Natural killer cell (primary cell): Measurements from ENCODE around the gene LYST. TPM values are rescaled to one million over a fixed set of nuclear protein-coding genes. Genes with fewer than 3 reads are reported as not detected.
"Not testable (repeated sequence)": the region's sequence is repeated elsewhere in the genome, so short reads cannot be mapped to it uniquely, and the experiment has no call there.

Experiments used
- ATAC-seq, 3 donors: fragments of 150-1000 bp in 2 of 3; fragments of 200-7000 bp in 1 of 3; cut with Tn5 transposase; 1 replicate in 1 of 3; 2 replicates in 2 of 3; pipeline ENCODE4 v1.10.0; 2021; ENCODE audit warnings: mild to moderate bottlenecking in 2 of 3, moderate library complexity in 2 of 3
- DNase-seq, 2 donors: peaks; one replicate each; pipeline versions ENCODE4 v3.0.0 to v3.0.0-alpha.2; 2013 to 2021; ENCODE audit warnings: mixed read lengths in 1 of 2
- H3K27ac ChIP-seq: one replicate; pipeline ENCODE4 v1.5.1; 2013; ENCODE audit warnings: mild to moderate bottlenecking, low read length
- H3K27me3 ChIP-seq: one replicate; pipeline ENCODE4 v1.6.1; 2013; ENCODE audit warnings: low read length; ENCODE audit not compliant: control insufficient read depth, insufficient read depth
- H3K36me3 ChIP-seq: one replicate; pipeline ENCODE4 v1.6.1; 2013; ENCODE audit warnings: low read length; ENCODE audit not compliant: control insufficient read depth, insufficient read depth
- H3K4me1 ChIP-seq: one replicate; pipeline ENCODE4 v1.6.1; 2013; ENCODE audit warnings: low read length; ENCODE audit not compliant: control insufficient read depth, insufficient read depth
- H3K4me3 ChIP-seq: one replicate; pipeline ENCODE4 v1.5.1; 2013; ENCODE audit warnings: low read length
- H3K9me3 ChIP-seq: one replicate; pipeline ENCODE4 v1.6.1; 2013; ENCODE audit warnings: low read length; ENCODE audit not compliant: control insufficient read depth, insufficient read depth
- H3K27ac Mint-ChIP-seq, 2 donors: one replicate each; pipeline ENCODE4 v1.8.0; 2022; ENCODE audit warnings: mild to moderate bottlenecking in 2 of 2, mixed read lengths in 2 of 2, moderate library complexity in 1 of 2
- H3K27me3 Mint-ChIP-seq, 2 donors: one replicate each; pipeline ENCODE4 v1.8.0; 2022; ENCODE audit warnings: low read depth in 2 of 2, mixed read lengths in 2 of 2
- H3K36me3 Mint-ChIP-seq: one replicate; pipeline ENCODE4 v1.8.0; 2022; ENCODE audit warnings: mixed read lengths
- H3K4me1 Mint-ChIP-seq, 2 donors: one replicate each; pipeline ENCODE4 v1.8.0; 2022; ENCODE audit warnings: mixed read lengths in 2 of 2
- H3K4me3 Mint-ChIP-seq: one replicate; pipeline ENCODE4 v1.8.0; 2022; ENCODE audit warnings: mild to moderate bottlenecking, moderate library complexity, mixed read lengths
- H3K9me3 Mint-ChIP-seq, 2 donors: one replicate each; pipeline ENCODE4 v1.8.0; 2022; ENCODE audit warnings: mixed read lengths in 2 of 2
- CTCF ChIP-seq: fragments of 200-600 bp; IDR thresholded peaks from one replicate; pipeline ENCODE4 v1.8.0; 2022; ENCODE audit warnings: antibody characterized with exemption
- WGBS: methylation state at CpG from one replicate; pipeline ENCODE4 v1.1.7; 2013; ENCODE audit warnings: missing lambda C conversion rate; ENCODE audit not compliant: insufficient coverage; 5-methylcytosine and 5-hydroxymethylcytosine counted together
- intact Hi-C: fragments of 100-400 bp; cut with micrococcal nuclease; formaldehyde crosslinking; loops from one replicate; pipeline ENCODE4 v1.14.2; 2022
- total RNA-seq, 4 donors: library from RNA; stranded (reverse); fragments of 120-200 nt in 1 of 4; gene quantifications; one replicate each; pipeline versions ENCODE4 v1.2.3 to v1.2.4, GENCODE V29; 2013 to 2022

LYST gene
- total RNA-seq, 3 donors from 2014 or later (not counting 1 experiment from before 2014, with no cell fraction given), result 89.9 to 115 (median 93.6) TPM

- no peak for DNase-seq
- no peak for TF ChIP-seq CTCF
- H3K27ac Mint-ChIP-seq, result peak overlapping the region in 1 of 2 donors; percentile 60
- H3K27me3 Mint-ChIP-seq, result no peaks in the 10 kb centered on the region
- H3K4me1 Mint-ChIP-seq, result peaks cover 64 to 73% of the 10 kb centered on the region in 2 donors
- 69% methylated on average over 3 of the region's 3 CpGs for WGBS
- no peaks in the 10 kb centered on the region for H3K36me3 Mint-ChIP-seq
- no peak overlapping the region for H3K4me3 Mint-ChIP-seq
- ATAC-seq, result no peak
- no peak overlapping the region for H3K4me3 ChIP-seq
- no peak overlapping the region for H3K27ac ChIP-seq
- intact Hi-C loops, result no loop called here
- H3K36me3 ChIP-seq, result peaks cover under 1% of the 10 kb centered on the region
- H3K4me1 ChIP-seq, result peaks cover 16% of the 10 kb centered on the region
- no peaks in the 10 kb centered on the region for H3K9me3 Mint-ChIP-seq
- no peaks in the 10 kb centered on the region for H3K9me3 ChIP-seq
- H3K27me3 ChIP-seq, result no peaks in the 10 kb centered on the region
Measured at GRCh38 chr1:235852887-235853286, 13.8 kb downstream of the LYST start.

GRCh38 chr1:235851939-235852338 lies 14.8 kb downstream of the LYST start:
- TF ChIP-seq CTCF, result no peak
- Histone ChIP-seq H3K9me3 (no peaks in the 10 kb centered on the region), H3K27ac (no peak overlapping the region), H3K4me1 (peaks cover 13% of the 10 kb centered on the region), H3K4me3 (no peak overlapping the region), H3K27me3 (no peaks in the 10 kb centered on the region), H3K36me3 (no peaks in the 10 kb centered on the region)
- Mint-ChIP-seq H3K9me3 (no peaks in the 10 kb centered on the region), H3K36me3 (no peaks in the 10 kb centered on the region), H3K4me3 (no peak overlapping the region), H3K4me1 (peaks cover 73 to 75% of the 10 kb centered on the region in 2 donors), H3K27ac (no peak overlapping the region), H3K27me3 (no peaks in the 10 kb centered on the region)
- ATAC-seq, result no peak
- 90% methylated on average over 3 of the region's 3 CpGs for WGBS
- no peak for DNase-seq
- intact Hi-C loops, result no loop called here

GRCh38 chr1:235848251-235848650 lies 18.5 kb downstream of the LYST start:
- H3K27ac ChIP-seq, H3K36me3 ChIP-seq, H3K9me3 Mint-ChIP-seq, H3K4me3 ChIP-seq, H3K27me3 ChIP-seq, H3K27me3 Mint-ChIP-seq, H3K9me3 ChIP-seq, H3K36me3 Mint-ChIP-seq, intact Hi-C loops, ATAC-seq: not testable (repeated sequence)
- DNase-seq, result peak in 1 of 2 donors; percentile 54
- peak overlapping the region; percentile 50 to 78 for H3K27ac Mint-ChIP-seq
- H3K4me3 Mint-ChIP-seq, result peak overlapping the region; percentile 14
- peaks cover 59 to 77% of the 10 kb centered on the region in 2 donors for H3K4me1 Mint-ChIP-seq
- H3K4me1 ChIP-seq, result peaks cover 19% of the 10 kb centered on the region
- WGBS, result 37% methylated on average over 2 of the region's 3 CpGs

DNA sequence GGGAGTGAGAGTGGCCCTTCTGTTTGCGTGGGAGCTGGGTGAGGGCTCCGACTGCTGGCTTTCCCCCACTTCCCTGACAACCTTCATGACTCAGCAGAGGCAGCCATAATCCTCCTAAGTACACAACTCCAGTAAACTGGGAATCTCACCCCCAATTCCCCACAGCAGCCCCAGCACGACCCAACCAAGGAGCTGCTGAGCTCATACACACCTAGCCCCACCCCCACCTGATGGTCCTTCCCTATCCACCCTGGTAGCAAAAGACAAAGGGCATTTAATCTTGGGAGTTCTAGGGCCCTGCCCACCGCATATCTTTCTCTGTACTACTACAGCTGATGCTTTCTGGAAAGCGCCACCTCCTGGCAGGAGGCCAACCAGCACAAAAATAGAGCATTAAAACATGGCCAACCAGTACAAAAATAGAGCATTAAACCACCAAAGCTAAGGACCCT lies 21.0 kb downstream of the LYST start:
- not testable (repeated sequence) for H3K4me3 Mint-ChIP-seq
- H3K27ac Mint-ChIP-seq, result peak overlapping the region; percentile 50 to 78
- peaks cover 13% of the 10 kb centered on the region for H3K4me1 ChIP-seq

More for the DNA sequence above, 21.0 kb downstream of the LYST start:
- H3K9me3 ChIP-seq, H3K36me3 ChIP-seq, H3K27me3 ChIP-seq, H3K36me3 Mint-ChIP-seq, H3K27me3 Mint-ChIP-seq, H3K27ac ChIP-seq, intact Hi-C loops, H3K4me3 ChIP-seq, DNase-seq, ATAC-seq, H3K9me3 Mint-ChIP-seq: not testable (repeated sequence)
- H3K4me1 Mint-ChIP-seq, result peaks cover 63 to 85% of the 10 kb centered on the region in 2 donors
- WGBS, result 79% methylated on average over 5 of the region's 5 CpGs
